ENCODE measurements around the gene MTX2.

MTX2 gene

GRCh38 chr2:176260689-176261088 lies 8.6 kb upstream of the MTX2 start:
- no peaks in the 10 kb centered on the region for H3K27me3 ChIP-seq (ENCODE audit: control insufficient read depth in 1 of 2, insufficient read depth in 2 of 2, low read length in 2 of 2)
- H3K27ac ChIP-seq (ENCODE audit: low read length): no peak overlapping the region
- H3K9ac ChIP-seq (ENCODE audit: low read length in 2 of 2): no peak overlapping the region
- H3K36me3 ChIP-seq (ENCODE audit: control insufficient read depth in 2 of 2, insufficient read depth in 2 of 2, low read length in 2 of 2): no peaks in the 10 kb centered on the region
- H3K4me3 ChIP-seq (ENCODE audit: low read length in 2 of 2): no peak overlapping the region
- no peaks in the 10 kb centered on the region for H3K9me3 ChIP-seq (ENCODE audit: control insufficient read depth in 2 of 2, low read length in 2 of 2)
- H3K4me1 ChIP-seq (ENCODE audit: control insufficient read depth, insufficient read depth, low read length): no peaks in the 10 kb centered on the region

DNA sequence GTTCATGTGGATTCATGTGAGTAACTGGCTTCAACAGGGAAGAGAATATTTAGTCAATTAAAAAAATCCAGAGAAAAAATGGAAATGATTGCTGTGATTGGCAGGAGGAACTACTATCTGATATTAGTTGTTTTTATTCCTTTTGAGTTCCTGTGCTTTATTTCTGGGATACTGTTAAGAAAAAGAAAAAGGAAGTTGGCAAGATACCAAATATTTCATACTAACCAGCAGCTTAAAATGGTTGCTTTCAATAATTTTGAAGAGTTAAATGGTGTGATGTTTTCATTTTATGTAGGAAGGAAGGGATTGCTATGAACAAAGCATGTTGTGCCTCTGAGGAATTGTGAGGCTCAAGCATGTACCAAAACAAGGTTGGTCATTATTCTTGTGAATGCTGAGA lies 8.1 kb upstream of the MTX2 start:
- Histone ChIP-seq H3K4me1 (ENCODE audit: control insufficient read depth, insufficient read depth, low read length) (no peaks in the 10 kb centered on the region), H3K27me3 (ENCODE audit: control insufficient read depth in 1 of 2, insufficient read depth in 2 of 2, low read length in 2 of 2) (no peaks in the 10 kb centered on the region), H3K9ac (ENCODE audit: low read length in 2 of 2) (no peak overlapping the region), H3K9me3 (ENCODE audit: control insufficient read depth in 2 of 2, low read length in 2 of 2) (no peaks in the 10 kb centered on the region), H3K4me3 (ENCODE audit: low read length in 2 of 2) (no peak overlapping the region), H3K27ac (ENCODE audit: low read length) (no peak overlapping the region), H3K36me3 (ENCODE audit: control insufficient read depth in 2 of 2, insufficient read depth in 2 of 2, low read length in 2 of 2) (no peaks in the 10 kb centered on the region)

DNA sequence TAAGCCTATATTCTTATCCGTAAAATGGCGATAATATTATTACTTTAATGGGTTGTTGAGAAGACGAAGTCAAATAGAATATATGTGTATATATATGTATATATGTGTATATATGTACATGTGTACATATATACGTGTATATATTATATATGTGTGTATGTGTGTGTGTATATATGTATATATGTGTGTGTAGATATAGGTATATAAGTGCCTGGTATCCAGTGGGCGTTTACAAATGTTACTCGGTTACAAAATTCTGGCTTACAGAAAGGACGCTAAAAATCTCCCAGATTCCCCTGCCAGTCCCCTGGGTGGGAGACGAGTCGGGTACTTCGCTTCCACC lies 295 bp upstream of the MTX2 start:
- Histone ChIP-seq H3K27ac (ENCODE audit: low read length) (peak overlapping the region; percentile 58), H3K4me1 (ENCODE audit: control insufficient read depth, insufficient read depth, low read length) (no peaks in the 10 kb centered on the region), H3K9me3 (ENCODE audit: control insufficient read depth in 2 of 2, low read length in 2 of 2) (no peaks in the 10 kb centered on the region), H3K4me3 (ENCODE audit: low read length in 2 of 2) (peak overlapping the region; percentile 97 to 99), H3K27me3 (ENCODE audit: control insufficient read depth in 1 of 2, insufficient read depth in 2 of 2, low read length in 2 of 2) (peaks cover 0 to 2% of the 10 kb centered on the region in 2 donors), H3K9ac (ENCODE audit: low read length in 2 of 2) (peak overlapping the region; percentile 30 to 94), H3K36me3 (ENCODE audit: control insufficient read depth in 2 of 2, insufficient read depth in 2 of 2, low read length in 2 of 2) (no peaks in the 10 kb centered on the region)

- Histone ChIP-seq H3K9me3 (ENCODE audit: control insufficient read depth in 2 of 2, low read length in 2 of 2) (no peaks in the 10 kb centered on the region), H3K36me3 (ENCODE audit: control insufficient read depth in 2 of 2, insufficient read depth in 2 of 2, low read length in 2 of 2) (no peaks in the 10 kb centered on the region), H3K4me3 (ENCODE audit: low read length in 2 of 2) (peak overlapping the region; percentile 97 to 99), H3K9ac (ENCODE audit: low read length in 2 of 2) (peak overlapping the region; percentile 91 to 94), H3K27ac (ENCODE audit: low read length) (no peak overlapping the region), H3K4me1 (ENCODE audit: control insufficient read depth, insufficient read depth, low read length) (no peaks in the 10 kb centered on the region), H3K27me3 (ENCODE audit: control insufficient read depth in 1 of 2, insufficient read depth in 2 of 2, low read length in 2 of 2) (peaks cover 0 to 2% of the 10 kb centered on the region in 2 donors)
These were observed 983 bp downstream of the MTX2 start for GRCh38 chr2:176270100-176270750.

DNA sequence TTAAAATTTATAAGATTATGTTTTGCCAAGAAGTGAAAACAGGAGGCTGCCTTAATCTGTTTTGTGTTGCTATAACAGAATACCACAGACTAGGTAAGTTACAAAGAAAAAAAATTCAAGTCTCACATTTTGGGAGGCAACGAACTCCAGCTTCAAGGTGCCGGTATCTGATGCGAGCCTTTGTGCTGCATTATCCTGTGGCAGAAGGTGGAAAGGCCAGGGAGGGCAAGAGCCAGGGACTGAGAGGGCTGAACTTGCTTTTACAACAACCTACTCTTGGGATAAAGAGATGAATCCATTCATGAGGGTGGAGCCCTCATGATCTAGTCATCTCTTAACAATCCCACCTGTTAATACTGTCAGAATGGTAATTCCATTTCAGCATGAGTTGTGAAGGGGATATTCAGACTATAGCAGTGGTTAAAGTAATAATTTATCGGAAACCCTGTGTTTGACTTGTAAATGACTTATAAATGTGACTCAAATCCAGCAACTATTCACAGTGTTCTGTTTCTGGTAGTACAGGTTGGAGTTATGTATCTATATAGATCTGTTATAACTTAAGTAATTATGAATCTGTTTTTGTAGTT lies 3.7 kb downstream of the MTX2 start:
- Histone ChIP-seq H3K9ac (ENCODE audit: low read length in 2 of 2) (no peak overlapping the region), H3K4me1 (ENCODE audit: control insufficient read depth, insufficient read depth, low read length) (no peaks in the 10 kb centered on the region), H3K27ac (ENCODE audit: low read length) (no peak overlapping the region), H3K9me3 (ENCODE audit: control insufficient read depth in 2 of 2, low read length in 2 of 2) (no peaks in the 10 kb centered on the region), H3K36me3 (ENCODE audit: control insufficient read depth in 2 of 2, insufficient read depth in 2 of 2, low read length in 2 of 2) (no peaks in the 10 kb centered on the region), H3K27me3 (ENCODE audit: control insufficient read depth in 1 of 2, insufficient read depth in 2 of 2, low read length in 2 of 2) (no peaks in the 10 kb centered on the region), H3K4me3 (ENCODE audit: low read length in 2 of 2) (no peak overlapping the region)

GRCh38 chr2:176278927-176279326 lies 9.7 kb downstream of the MTX2 start:
- Histone ChIP-seq H3K9me3 (ENCODE audit: control insufficient read depth in 2 of 2, low read length in 2 of 2) (no peaks in the 10 kb centered on the region), H3K36me3 (ENCODE audit: control insufficient read depth in 2 of 2, insufficient read depth in 2 of 2, low read length in 2 of 2) (no peaks in the 10 kb centered on the region), H3K4me1 (ENCODE audit: control insufficient read depth, insufficient read depth, low read length) (no peaks in the 10 kb centered on the region), H3K9ac (ENCODE audit: low read length in 2 of 2) (no peak overlapping the region), H3K27ac (ENCODE audit: low read length) (no peak overlapping the region), H3K27me3 (ENCODE audit: control insufficient read depth in 1 of 2, insufficient read depth in 2 of 2, low read length in 2 of 2) (no peaks in the 10 kb centered on the region), H3K4me3 (ENCODE audit: low read length in 2 of 2) (no peak overlapping the region)

- Histone ChIP-seq H3K9me3 (ENCODE audit: control insufficient read depth in 2 of 2, low read length in 2 of 2) (no peaks in the 10 kb centered on the region), H3K9ac (ENCODE audit: low read length in 2 of 2) (no peak overlapping the region), H3K4me1 (ENCODE audit: control insufficient read depth, insufficient read depth, low read length) (no peaks in the 10 kb centered on the region), H3K36me3 (ENCODE audit: control insufficient read depth in 2 of 2, insufficient read depth in 2 of 2, low read length in 2 of 2) (no peaks in the 10 kb centered on the region), H3K27me3 (ENCODE audit: control insufficient read depth in 1 of 2, insufficient read depth in 2 of 2, low read length in 2 of 2) (no peaks in the 10 kb centered on the region), H3K4me3 (ENCODE audit: low read length in 2 of 2) (no peak overlapping the region), H3K27ac (ENCODE audit: low read length) (no peak overlapping the region)
These were observed 10.9 kb downstream of the MTX2 start for GRCh38 chr2:176280156-176280555.

GRCh38 chr2:176280867-176281658 lies 11.8 kb downstream of the MTX2 start:
- no peak overlapping the region for H3K9ac ChIP-seq (ENCODE audit: low read length in 2 of 2)
- H3K27ac ChIP-seq (ENCODE audit: low read length): no peak overlapping the region
- H3K36me3 ChIP-seq (ENCODE audit: control insufficient read depth in 2 of 2, insufficient read depth in 2 of 2, low read length in 2 of 2): no peaks in the 10 kb centered on the region
- H3K4me1 ChIP-seq (ENCODE audit: control insufficient read depth, insufficient read depth, low read length): no peaks in the 10 kb centered on the region
- H3K9me3 ChIP-seq (ENCODE audit: control insufficient read depth in 2 of 2, low read length in 2 of 2): no peaks in the 10 kb centered on the region
- no peak overlapping the region for H3K4me3 ChIP-seq (ENCODE audit: low read length in 2 of 2)
- H3K27me3 ChIP-seq (ENCODE audit: control insufficient read depth in 1 of 2, insufficient read depth in 2 of 2, low read length in 2 of 2): no peaks in the 10 kb centered on the region

DNA sequence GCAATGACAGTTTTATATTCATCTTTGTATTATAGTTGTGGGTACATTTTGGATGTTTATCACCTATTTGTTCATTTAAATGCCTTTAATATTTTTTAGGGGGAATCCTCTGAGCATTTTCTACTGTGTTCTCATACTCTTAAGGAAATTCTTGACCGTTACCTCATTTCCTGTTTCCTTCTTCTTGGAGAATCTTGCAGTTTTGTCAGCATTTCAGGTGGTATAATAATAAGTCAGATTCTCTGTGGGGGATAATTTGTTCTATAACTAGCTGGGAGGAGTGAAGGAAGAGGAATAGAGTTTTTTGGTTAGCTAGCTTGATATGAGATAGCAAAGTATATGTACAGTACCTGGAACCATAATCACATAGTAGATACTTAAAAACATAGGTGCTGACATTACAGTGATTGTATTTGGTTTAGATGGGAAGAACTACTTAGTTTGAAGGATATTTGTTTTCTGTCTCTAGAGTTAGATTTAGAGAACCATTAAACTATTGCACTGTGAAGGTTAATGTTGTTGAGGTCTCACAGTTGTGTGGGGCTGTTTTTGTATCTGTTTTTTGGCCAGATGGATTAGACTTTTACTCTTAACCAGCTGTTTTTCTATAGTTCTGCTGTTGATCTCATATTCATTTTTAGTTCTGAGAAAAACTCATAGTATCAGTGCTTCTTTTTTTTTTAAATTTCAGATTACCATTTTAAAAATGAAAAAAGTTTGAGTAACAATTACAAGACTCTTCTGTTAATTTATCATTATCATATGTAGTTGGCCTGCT lies 14.2 kb downstream of the MTX2 start:
- no peaks in the 10 kb centered on the region for H3K4me1 ChIP-seq (ENCODE audit: control insufficient read depth, insufficient read depth, low read length)
- no peaks in the 10 kb centered on the region for H3K36me3 ChIP-seq (ENCODE audit: control insufficient read depth in 2 of 2, insufficient read depth in 2 of 2, low read length in 2 of 2)
- H3K9me3 ChIP-seq (ENCODE audit: control insufficient read depth in 2 of 2, low read length in 2 of 2): no peaks in the 10 kb centered on the region
- no peak overlapping the region for H3K27ac ChIP-seq (ENCODE audit: low read length)
- no peaks in the 10 kb centered on the region for H3K27me3 ChIP-seq (ENCODE audit: control insufficient read depth in 1 of 2, insufficient read depth in 2 of 2, low read length in 2 of 2)
- no peak overlapping the region for H3K9ac ChIP-seq (ENCODE audit: low read length in 2 of 2)
- H3K4me3 ChIP-seq (ENCODE audit: low read length in 2 of 2): no peak overlapping the region

- Histone ChIP-seq H3K9me3 (ENCODE audit: control insufficient read depth in 2 of 2, low read length in 2 of 2) (no peaks in the 10 kb centered on the region), H3K36me3 (ENCODE audit: control insufficient read depth in 2 of 2, insufficient read depth in 2 of 2, low read length in 2 of 2) (no peaks in the 10 kb centered on the region), H3K27ac (ENCODE audit: low read length) (no peak overlapping the region), H3K9ac (ENCODE audit: low read length in 2 of 2) (no peak overlapping the region), H3K4me1 (ENCODE audit: control insufficient read depth, insufficient read depth, low read length) (no peaks in the 10 kb centered on the region), H3K27me3 (ENCODE audit: control insufficient read depth in 1 of 2, insufficient read depth in 2 of 2, low read length in 2 of 2) (no peaks in the 10 kb centered on the region), H3K4me3 (ENCODE audit: low read length in 2 of 2) (no peak overlapping the region)
These were observed 15.3 kb downstream of the MTX2 start for GRCh38 chr2:176284461-176285049.

Data from stomach smooth muscle (tissue), 2 donors.